ENCODE data around the gene IQSEC2.

IQSEC2 gene

GRCh38 chrX:53241558-53241957 lies 39.8 kb downstream of the IQSEC2 start:
- no peak for TF ChIP-seq CTCF (IDR thresholded peaks at IDR 0.05; ENCODE audit: low read depth, low read length)

GRCh38 chrX:53239474-53239873 lies 41.9 kb downstream of the IQSEC2 start:
- no peak; the same call in 1 of the 2 replicates for TF ChIP-seq CTCF (IDR thresholded peaks at IDR 0.05; ENCODE audit: low read depth, low read length)
- no peak overlapping the region for H3K4me3 ChIP-seq (ENCODE audit: low read depth, low read length)

More at GRCh38 chrX:53241558-53241957, 39.8 kb downstream of the IQSEC2 start:
- H3K4me3 ChIP-seq (ENCODE audit: low read depth, low read length) = no peak overlapping the region

- no peak overlapping the region for H3K4me3 ChIP-seq (ENCODE audit: low read depth, low read length)
- no peak for TF ChIP-seq CTCF (IDR thresholded peaks at IDR 0.05; ENCODE audit: low read depth, low read length)
Measured at GRCh38 chrX:53237056-53237455, 44.3 kb downstream of the IQSEC2 start.

- no peak for TF ChIP-seq CTCF (IDR thresholded peaks at IDR 0.05; ENCODE audit: low read depth, low read length)
Measured at GRCh38 chrX:53236025-53236679, 45.2 kb downstream of the IQSEC2 start.

GRCh38 chrX:53235566-53235965 lies 45.8 kb downstream of the IQSEC2 start:
- no peak overlapping the region for H3K4me3 ChIP-seq (ENCODE audit: low read depth, low read length)
- no peak for TF ChIP-seq CTCF (IDR thresholded peaks at IDR 0.05; ENCODE audit: low read depth, low read length)

More at GRCh38 chrX:53236025-53236679, 45.2 kb downstream of the IQSEC2 start:
- H3K4me3 ChIP-seq (ENCODE audit: low read depth, low read length) = no peak overlapping the region

- no peak for TF ChIP-seq CTCF (IDR thresholded peaks at IDR 0.05; ENCODE audit: low read depth, low read length)
Measured at GRCh38 chrX:53234484-53234883, 46.9 kb downstream of the IQSEC2 start.

GRCh38 chrX:53233536-53233935 lies 47.8 kb downstream of the IQSEC2 start:
- H3K4me3 ChIP-seq (ENCODE audit: low read depth, low read length) = no peak overlapping the region
- no peak for TF ChIP-seq CTCF (IDR thresholded peaks at IDR 0.05; ENCODE audit: low read depth, low read length)

More at GRCh38 chrX:53234484-53234883, 46.9 kb downstream of the IQSEC2 start:
- H3K4me3 ChIP-seq (ENCODE audit: low read depth, low read length) = no peak overlapping the region

Measured in WI38 (cell line).